Gastrocnemius medialis (tissue), 4 donors: ENCODE results near the gene AGAP1.

Experiments
- POLR2A ChIP-seq, 2 donors: fragments of 450-650 bp; IDR thresholded peaks; one replicate each; pipeline ENCODE4 v1.6.1; 2017; ENCODE audit warnings: antibody characterized with exemption in 2 of 2, mild to moderate bottlenecking in 2 of 2, moderate library complexity in 2 of 2
- TF ChIP-seq, protein P1 (sequence below), 5 experiments: fragments of 450-650 bp in 3 of 5; fragments of 200-600 bp in 2 of 5; sonication (generic) in 2 of 5; IDR thresholded peaks in 4 of 5; conservative IDR thresholded peaks in 1 of 5; 1 replicate in 4 of 5; 2 replicates in 1 of 5; pipeline ENCODE4 v1.5.1; 2016 to 2019; ENCODE audit warnings: antibody characterized with exemption in 5 of 5, mild to moderate bottlenecking in 3 of 5, moderate library complexity in 3 of 5

DNA sequence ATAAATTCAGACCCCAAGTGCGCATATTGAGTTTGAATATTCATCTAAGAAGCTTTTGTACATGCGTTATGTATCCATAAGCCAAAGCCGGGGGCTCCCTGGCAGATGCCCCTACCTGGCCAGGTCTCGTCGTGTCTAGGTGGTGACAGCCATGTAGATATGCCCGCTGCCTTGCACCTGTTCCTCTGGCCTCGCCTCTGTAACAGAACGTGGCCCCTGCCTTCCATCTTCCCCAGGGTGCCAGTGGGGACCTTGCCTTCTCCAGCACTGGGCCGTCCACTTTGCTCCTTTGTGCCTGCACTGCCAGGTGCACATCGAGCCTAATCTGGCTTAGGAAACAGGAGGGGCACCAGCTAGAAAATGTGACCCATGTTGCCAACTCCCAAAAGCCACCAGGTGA, 198.2 kb downstream of the AGAP1 start:
- TF ChIP-seq, protein P1, sequence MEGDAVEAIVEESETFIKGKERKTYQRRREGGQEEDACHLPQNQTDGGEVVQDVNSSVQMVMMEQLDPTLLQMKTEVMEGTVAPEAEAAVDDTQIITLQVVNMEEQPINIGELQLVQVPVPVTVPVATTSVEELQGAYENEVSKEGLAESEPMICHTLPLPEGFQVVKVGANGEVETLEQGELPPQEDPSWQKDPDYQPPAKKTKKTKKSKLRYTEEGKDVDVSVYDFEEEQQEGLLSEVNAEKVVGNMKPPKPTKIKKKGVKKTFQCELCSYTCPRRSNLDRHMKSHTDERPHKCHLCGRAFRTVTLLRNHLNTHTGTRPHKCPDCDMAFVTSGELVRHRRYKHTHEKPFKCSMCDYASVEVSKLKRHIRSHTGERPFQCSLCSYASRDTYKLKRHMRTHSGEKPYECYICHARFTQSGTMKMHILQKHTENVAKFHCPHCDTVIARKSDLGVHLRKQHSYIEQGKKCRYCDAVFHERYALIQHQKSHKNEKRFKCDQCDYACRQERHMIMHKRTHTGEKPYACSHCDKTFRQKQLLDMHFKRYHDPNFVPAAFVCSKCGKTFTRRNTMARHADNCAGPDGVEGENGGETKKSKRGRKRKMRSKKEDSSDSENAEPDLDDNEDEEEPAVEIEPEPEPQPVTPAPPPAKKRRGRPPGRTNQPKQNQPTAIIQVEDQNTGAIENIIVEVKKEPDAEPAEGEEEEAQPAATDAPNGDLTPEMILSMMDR (IDR thresholded peaks at IDR 0.05 in 4 of 5, conservative IDR thresholded peaks at IDR 0.05 in 1 of 5): no peak
- no peak for TF ChIP-seq POLR2A (IDR thresholded peaks at IDR 0.05)
